IPS-15b (cell line): ENCODE results near the gene BCL7C.

Experiments used
- H3K27me3 ChIP-seq: one replicate; pipeline ENCODE4 v1.6.1; 2013; ENCODE audit warnings: low read length; ENCODE audit not compliant: control insufficient read depth, insufficient read depth
- H3K36me3 ChIP-seq: one replicate; pipeline ENCODE4 v1.6.1; 2013; ENCODE audit warnings: low read length; ENCODE audit not compliant: control insufficient read depth, insufficient read depth
- H3K4me1 ChIP-seq: one replicate; pipeline ENCODE4 v1.6.1; 2013; ENCODE audit warnings: mild to moderate bottlenecking, low read length; ENCODE audit not compliant: control insufficient read depth, insufficient read depth
- H3K4me3 ChIP-seq: one replicate; pipeline ENCODE4 v1.5.1; 2013; ENCODE audit warnings: low read depth, low read length
- H3K9ac ChIP-seq: one replicate; pipeline ENCODE4 v1.6.1; 2013; ENCODE audit warnings: low read depth, mild to moderate bottlenecking, low read length
- H3K9me3 ChIP-seq: one replicate; pipeline ENCODE4 v1.6.1; 2013; ENCODE audit warnings: mild to moderate bottlenecking, low read length; ENCODE audit not compliant: control insufficient read depth, insufficient read depth

Gene BCL7C

GRCh38 chr16:30843501-30843900 lies 50.4 kb downstream of the BCL7C start:
- Histone ChIP-seq H3K9ac (no peak overlapping the region), H3K4me1 (peaks cover 2% of the 10 kb centered on the region)

DNA sequence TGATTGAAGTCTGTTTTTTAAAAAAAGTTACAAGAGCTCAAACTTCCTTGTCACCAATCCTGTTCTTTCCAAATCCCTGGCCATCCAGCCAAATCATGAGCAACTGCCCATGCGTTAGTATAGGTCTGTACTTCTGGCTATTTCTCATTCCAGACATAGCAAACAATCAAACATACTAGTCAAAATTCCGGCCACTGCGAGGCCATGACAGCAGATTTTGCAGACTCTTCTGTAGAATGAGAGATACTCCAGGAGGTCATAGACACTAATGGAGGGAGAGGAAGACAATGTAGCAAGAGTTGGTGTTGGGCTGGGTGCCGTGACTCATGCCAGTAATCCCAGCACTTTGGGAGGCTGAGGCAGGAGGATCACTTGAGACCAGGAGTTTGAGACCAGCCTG lies 50.9 kb downstream of the BCL7C start:
- no peak overlapping the region for H3K9ac ChIP-seq
- H3K4me3 ChIP-seq = no peak overlapping the region
- H3K36me3 ChIP-seq = no peaks in the 10 kb centered on the region
- no peaks in the 10 kb centered on the region for H3K9me3 ChIP-seq
- H3K4me1 ChIP-seq = peaks cover 2% of the 10 kb centered on the region
- no peaks in the 10 kb centered on the region for H3K27me3 ChIP-seq

More at GRCh38 chr16:30843501-30843900, 50.4 kb downstream of the BCL7C start:
- Histone ChIP-seq H3K27me3 (no peaks in the 10 kb centered on the region), H3K36me3 (no peaks in the 10 kb centered on the region), H3K4me3 (no peak overlapping the region), H3K9me3 (no peaks in the 10 kb centered on the region)

DNA sequence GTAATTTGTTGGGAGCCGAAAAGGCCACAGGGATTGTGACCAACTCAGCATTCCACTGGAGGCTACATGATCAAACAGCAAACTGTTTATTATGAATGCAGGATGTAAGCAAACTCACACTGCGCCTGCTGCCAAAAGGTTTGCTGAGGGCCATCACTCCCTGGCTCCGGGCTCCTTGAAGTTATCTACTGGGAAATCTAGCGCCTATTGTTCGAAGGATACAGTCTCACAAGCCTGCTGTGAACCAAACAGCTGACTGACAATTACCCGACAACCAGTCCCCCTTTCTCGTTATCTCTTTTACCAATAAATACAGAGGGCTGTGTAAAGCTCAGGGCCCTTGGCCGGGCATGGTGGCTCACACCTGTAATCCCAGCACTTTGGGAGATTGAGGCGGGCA lies 52.5 kb downstream of the BCL7C start:
- Histone ChIP-seq H3K9ac (no peak overlapping the region), H3K4me1 (peaks cover 2% of the 10 kb centered on the region), H3K27me3 (no peaks in the 10 kb centered on the region), H3K36me3 (no peaks in the 10 kb centered on the region), H3K9me3 (no peaks in the 10 kb centered on the region), H3K4me3 (no peak overlapping the region)

DNA sequence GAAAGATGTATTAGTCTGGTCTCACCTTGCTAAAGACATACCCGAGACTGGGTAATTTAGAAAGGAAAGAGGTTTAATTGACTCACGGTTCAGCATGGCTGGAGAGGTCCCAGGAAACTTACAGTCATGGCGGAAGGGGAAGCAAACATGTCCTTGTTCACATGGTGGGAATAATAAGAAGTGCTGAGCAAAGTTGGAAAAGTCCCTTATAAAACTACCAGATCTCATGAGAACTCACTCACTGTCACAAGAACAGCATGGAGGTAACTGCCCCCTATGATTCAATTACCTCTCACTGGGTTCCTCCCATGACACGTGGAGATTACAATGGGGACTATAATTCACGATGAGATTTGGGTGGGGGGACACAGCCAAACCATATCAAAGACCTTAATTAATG lies 53.3 kb downstream of the BCL7C start:
- Histone ChIP-seq H3K4me3 (no peak overlapping the region), H3K27me3 (no peaks in the 10 kb centered on the region), H3K9ac (no peak overlapping the region), H3K4me1 (peaks cover 2% of the 10 kb centered on the region), H3K9me3 (no peaks in the 10 kb centered on the region), H3K36me3 (no peaks in the 10 kb centered on the region)

GRCh38 chr16:30839523-30840227 lies 54.2 kb downstream of the BCL7C start:
- no peak overlapping the region for H3K9ac ChIP-seq
- H3K9me3 ChIP-seq = no peaks in the 10 kb centered on the region
- H3K27me3 ChIP-seq = no peaks in the 10 kb centered on the region

GRCh38 chr16:30838876-30839471 lies 54.9 kb downstream of the BCL7C start:
- Histone ChIP-seq H3K36me3 (no peaks in the 10 kb centered on the region), H3K4me1 (no peaks in the 10 kb centered on the region), H3K4me3 (no peak overlapping the region), H3K9me3 (no peaks in the 10 kb centered on the region), H3K27me3 (no peaks in the 10 kb centered on the region), H3K9ac (no peak overlapping the region)

More at GRCh38 chr16:30839523-30840227, 54.2 kb downstream of the BCL7C start:
- Histone ChIP-seq H3K4me1 (no peaks in the 10 kb centered on the region), H3K36me3 (no peaks in the 10 kb centered on the region), H3K4me3 (no peak overlapping the region)

GRCh38 chr16:30837904-30838303 lies 56.0 kb downstream of the BCL7C start:
- Histone ChIP-seq H3K9ac (no peak overlapping the region), H3K36me3 (no peaks in the 10 kb centered on the region), H3K4me3 (no peak overlapping the region), H3K9me3 (no peaks in the 10 kb centered on the region), H3K27me3 (no peaks in the 10 kb centered on the region), H3K4me1 (no peaks in the 10 kb centered on the region)
